Measurements from ENCODE around the gene RAB27A.

DNA sequence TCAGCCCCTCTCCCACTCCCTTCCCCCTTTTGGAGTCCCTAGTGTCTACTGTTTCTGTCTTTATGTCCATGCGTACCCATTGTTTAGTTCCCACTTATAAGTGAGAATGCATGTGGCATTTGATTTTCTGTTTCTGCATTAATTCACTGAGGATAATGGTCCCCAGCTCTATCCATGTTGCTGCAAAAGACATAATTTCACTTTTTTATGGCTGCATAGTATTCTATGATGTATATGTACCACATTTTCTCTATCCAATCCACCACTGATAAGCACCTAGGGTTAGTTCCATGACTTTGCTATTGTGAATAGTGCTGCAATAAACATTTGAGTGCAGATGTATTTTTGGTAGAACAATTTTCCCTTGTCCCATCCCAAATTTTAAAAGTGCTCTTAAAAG lies 58.7 kb downstream of the RAB27A start:
- TF ChIP-seq CTCF (IDR thresholded peaks at IDR 0.05; ENCODE audit: low read length): no peak
- TF ChIP-seq EZH2 (IDR thresholded peaks at IDR 0.05; ENCODE audit: borderline replicate concordance, low read length): no peak
